ENCODE results near the gene MCRS1. TPM values are rescaled to one million over a fixed set of nuclear protein-coding genes. Genes with fewer than 3 reads are reported as not detected.

The MCRS1 gene
- total RNA-seq, 2 experiments from 2014 or later = 65.4 to 75.6 TPM

DNA sequence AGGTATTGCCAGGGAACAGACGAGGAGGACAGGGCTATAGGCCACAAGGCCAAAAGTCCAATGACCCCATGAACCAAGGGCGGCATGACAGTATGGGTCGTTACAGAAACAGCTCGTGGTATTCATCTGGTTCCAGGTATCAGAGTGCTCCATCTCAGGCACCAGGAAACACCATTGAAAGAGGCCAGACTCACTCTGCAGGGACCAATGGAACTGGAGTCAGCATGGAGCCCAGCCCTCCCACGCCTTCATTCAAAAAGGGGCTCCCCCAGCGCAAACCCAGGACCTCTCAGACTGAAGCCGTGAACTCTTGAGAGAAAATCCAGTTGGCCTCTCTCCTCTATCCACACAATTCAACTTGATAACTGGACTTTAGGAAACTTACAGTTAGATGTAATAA lies 42.0 kb downstream of the MCRS1 start:
- no TSS peak for BruUV-seq (replicated peaks)

GRCh38 chr12:49524660-49525324 lies 43.1 kb downstream of the MCRS1 start:
- Histone ChIP-seq H3K4me3 (ENCODE audit: low read depth, low read length, poor library complexity, severe bottlenecking) (no peak overlapping the region), H4K20me1 (ENCODE audit: insufficient read depth, low read length) (no peaks in the 10 kb centered on the region), H3K4me2 (ENCODE audit: low read length) (no peak overlapping the region), H3K9me2 (ENCODE audit: insufficient read depth, low read length) (no peaks in the 10 kb centered on the region), H3K36me3 (ENCODE audit: insufficient read depth, low read length) (peaks cover 40% of the 10 kb centered on the region), H2AFZ (ENCODE audit: low read length) (no peak overlapping the region), H3K79me2 (ENCODE audit: insufficient read depth, low read depth, low read length) (no peaks in the 10 kb centered on the region), H3K4me1 (ENCODE audit: insufficient read depth, low read length, poor library complexity, severe bottlenecking) (peaks cover 17% of the 10 kb centered on the region), H3K27ac (ENCODE audit: low read depth, low read length, poor library complexity, severe bottlenecking) (no peak overlapping the region), H3K9me3 (ENCODE audit: low read length) (no peaks in the 10 kb centered on the region)
- intact Hi-C loops (cut with micrococcal nuclease; ENCODE audit: unreplicated experiment) = no loop called here
- ChIA-PET POLR2A (interaction anchor here (0.6 to 1.2 kb wide), 3 partner anchors 11 to 65 kb away, joined by 3 to 4 read pairs (median 3); no protein-coding TSS in a partner anchor), CTCF (ENCODE audit: unreplicated experiment) (interaction anchor here (0.6 kb wide), 1 partner anchor 167 kb away, joined by 3 read pairs; no protein-coding TSS in a partner anchor)
- DNase-seq (ENCODE audit: low spot score) = no peak
- TF ChIP-seq EZH2phosphoT487 (IDR thresholded peaks at IDR 0.05; ENCODE audit: borderline replicate concordance, low read depth, low read length) = no peak
- no TSS peak for BruUV-seq (replicated peaks)

More for the DNA sequence above, 42.0 kb downstream of the MCRS1 start:
- H3K4me1 ChIP-seq (ENCODE audit: insufficient read depth, low read length, poor library complexity, severe bottlenecking) = peaks cover 15% of the 10 kb centered on the region
- no peak for DNase-seq (ENCODE audit: low spot score)
- no peaks in the 10 kb centered on the region for H3K79me2 ChIP-seq (ENCODE audit: insufficient read depth, low read depth, low read length)
- no peaks in the 10 kb centered on the region for H3K9me2 ChIP-seq (ENCODE audit: insufficient read depth, low read length)
- intact Hi-C loops (cut with micrococcal nuclease; ENCODE audit: unreplicated experiment) = no loop called here
- H3K4me2 ChIP-seq (ENCODE audit: low read length) = no peak overlapping the region
- H3K9me3 ChIP-seq (ENCODE audit: low read length) = no peaks in the 10 kb centered on the region
- TF ChIP-seq CTCF (conservative IDR thresholded peaks at IDR 0.05; ENCODE audit: low read length) (no peak), EZH2phosphoT487 (IDR thresholded peaks at IDR 0.05; ENCODE audit: borderline replicate concordance, low read depth, low read length) (no peak)
- no peaks in the 10 kb centered on the region for H4K20me1 ChIP-seq (ENCODE audit: insufficient read depth, low read length)
- ChIA-PET POLR2A (interaction anchor here (0.6 kb wide), 1 partner anchor 66 kb away, joined by 3 read pairs; no protein-coding TSS in a partner anchor), CTCF (ENCODE audit: unreplicated experiment) (no interaction called here)
- no peak overlapping the region for H2AFZ ChIP-seq (ENCODE audit: low read length)
- peaks cover 40% of the 10 kb centered on the region for H3K36me3 ChIP-seq (ENCODE audit: insufficient read depth, low read length)
- no peak overlapping the region for H3K27ac ChIP-seq (ENCODE audit: low read depth, low read length, poor library complexity, severe bottlenecking)
- no peak overlapping the region for H3K4me3 ChIP-seq (ENCODE audit: low read depth, low read length, poor library complexity, severe bottlenecking)

GRCh38 chr12:49521389-49521788 lies 46.6 kb downstream of the MCRS1 start:
- peaks cover 38% of the 10 kb centered on the region for H3K36me3 ChIP-seq (ENCODE audit: insufficient read depth, low read length)
- H3K4me2 ChIP-seq (ENCODE audit: low read length) = peak overlapping the region; percentile 44
- no peak overlapping the region for H3K4me3 ChIP-seq (ENCODE audit: low read depth, low read length, poor library complexity, severe bottlenecking)
- ChIA-PET POLR2A (interaction anchor here (0.7 kb wide), 1 partner anchor 389 kb away, joined by 3 read pairs; no protein-coding TSS in a partner anchor), CTCF (ENCODE audit: unreplicated experiment) (no interaction called here)
- DNase-seq (ENCODE audit: low spot score) = no peak
- H3K9me3 ChIP-seq (ENCODE audit: low read length) = no peaks in the 10 kb centered on the region
- intact Hi-C loops (cut with micrococcal nuclease; ENCODE audit: unreplicated experiment) = no loop called here
- H3K4me1 ChIP-seq (ENCODE audit: insufficient read depth, low read length, poor library complexity, severe bottlenecking) = peaks cover 17% of the 10 kb centered on the region
- no peaks in the 10 kb centered on the region for H3K79me2 ChIP-seq (ENCODE audit: insufficient read depth, low read depth, low read length)
- no peaks in the 10 kb centered on the region for H4K20me1 ChIP-seq (ENCODE audit: insufficient read depth, low read length)
- TF ChIP-seq EZH2phosphoT487 (IDR thresholded peaks at IDR 0.05; ENCODE audit: borderline replicate concordance, low read depth, low read length) (no peak), CTCF (conservative IDR thresholded peaks at IDR 0.05; ENCODE audit: low read length) (no peak)
- no peaks in the 10 kb centered on the region for H3K9me2 ChIP-seq (ENCODE audit: insufficient read depth, low read length)
- no TSS peak for BruUV-seq (replicated peaks)
- no peak overlapping the region for H2AFZ ChIP-seq (ENCODE audit: low read length)
- no peak overlapping the region for H3K27ac ChIP-seq (ENCODE audit: low read depth, low read length, poor library complexity, severe bottlenecking)

All from OCI-LY7 (cell line).